Stimulated activated naive CD4-positive, alpha-beta T cell (primary cell): ENCODE results near the gene DHRS4L2.

ENCODE experiments used
- DNase-seq, 6 experiments: peaks; one replicate each; lab custom pipeline; 2025; lab: John Stamatoyannopoulos, UW

The DHRS4L2 gene

DNA sequence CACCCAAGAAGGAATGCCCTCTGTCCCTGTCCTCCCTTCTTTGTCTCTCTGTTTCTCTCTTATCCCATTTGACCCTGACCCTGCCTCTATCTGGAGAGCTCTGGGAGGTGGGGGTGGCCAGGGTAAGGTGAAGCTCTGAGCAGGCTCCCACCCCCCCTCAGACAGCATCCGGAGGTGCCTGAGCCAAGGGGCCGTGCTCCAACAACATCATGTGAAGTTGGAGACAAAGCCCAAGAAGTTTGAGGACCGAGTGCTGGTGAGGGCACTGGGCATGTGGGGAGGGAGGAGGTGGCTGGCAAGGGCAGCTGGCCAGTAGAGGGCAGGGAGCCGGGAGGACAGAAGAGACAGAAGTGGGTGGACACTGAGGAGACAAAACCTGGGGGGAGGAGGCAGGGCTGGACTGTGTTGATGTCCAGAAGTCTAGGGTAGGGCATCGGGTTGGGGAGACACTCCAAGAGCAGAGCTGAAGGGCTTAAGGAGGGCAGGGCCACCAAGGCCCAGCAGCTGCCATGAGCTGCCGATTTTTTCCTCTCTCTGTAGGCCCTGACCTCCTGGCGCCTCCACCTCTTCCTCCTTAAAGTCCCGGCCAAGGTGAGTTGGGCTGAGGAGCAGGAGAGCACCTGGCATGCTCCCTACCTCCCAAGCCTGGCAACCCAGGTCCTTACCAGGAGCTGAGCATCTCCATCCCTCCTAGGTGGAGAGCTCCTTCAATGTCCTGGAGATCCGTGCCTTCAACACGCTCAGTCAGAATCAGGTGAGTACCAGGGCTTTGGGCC lies 65.0 kb downstream of the DHRS4L2 start:
- no peak for DNase-seq

GRCh38 chr14:24054324-24054641 lies 65.6 kb downstream of the DHRS4L2 start:
- DNase-seq, result no peak

DNA sequence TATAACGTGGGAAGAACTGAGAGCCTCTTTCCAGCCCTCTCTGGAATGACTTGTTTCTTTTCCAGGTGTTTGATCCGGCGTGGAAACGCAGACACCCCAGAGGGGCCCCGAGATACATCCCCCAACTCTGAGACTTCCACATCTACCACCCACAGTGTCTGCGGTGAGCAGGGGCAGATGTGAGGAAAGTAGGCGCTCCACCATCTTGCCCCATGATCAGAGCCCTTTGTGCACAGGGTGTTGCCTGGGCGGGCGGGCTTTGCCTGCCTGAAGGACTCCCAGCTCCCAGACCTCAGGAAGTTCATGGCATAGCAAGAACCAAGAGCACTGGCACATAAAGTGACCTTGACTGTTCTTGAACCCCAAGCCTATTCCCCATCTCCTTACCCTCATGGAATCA lies 65.9 kb downstream of the DHRS4L2 start:
- DNase-seq, result no peak
